Stimulated activated CD8-positive, alpha-beta memory T cell treated with anti-CD3 and anti-CD28 coated beads, Interleukin-2, amount 100 ng/mL, for 1 hour (primary cell): ENCODE data around the gene LNPEP.
"Not testable (repeated sequence)": the region's sequence is repeated elsewhere in the genome, so short reads cannot be mapped to it uniquely, and the experiment has no call there.

ENCODE experiments used
- DNase-seq, 2 donors: peaks; one replicate each; pipeline ENCODE4 v3.0.0-alpha.2; 2020; ENCODE audit warnings: low read depth in 2 of 2

Gene LNPEP

GRCh38 chr5:97062046-97062445 is 126.2 kb downstream of the LNPEP start:
- no peak for DNase-seq

GRCh38 chr5:97063251-97063650 is 127.4 kb downstream of the LNPEP start:
- DNase-seq, result no peak

GRCh38 chr5:97065475-97065874 is 129.6 kb downstream of the LNPEP start:
- no peak for DNase-seq

- no peak for DNase-seq
Observed at GRCh38 chr5:97067296-97067850, 131.5 kb downstream of the LNPEP start.

- DNase-seq, result no peak
Observed at GRCh38 chr5:97070234-97070633, 134.4 kb downstream of the LNPEP start.

- no peak for DNase-seq
Observed at GRCh38 chr5:97071101-97071500, 135.2 kb downstream of the LNPEP start.

GRCh38 chr5:97071993-97072392 is 136.1 kb downstream of the LNPEP start:
- DNase-seq, result no peak

GRCh38 chr5:97072696-97073095 is 136.8 kb downstream of the LNPEP start:
- no peak for DNase-seq

- DNase-seq, result no peak
Observed at GRCh38 chr5:97073420-97073819, 137.5 kb downstream of the LNPEP start.

GRCh38 chr5:97074859-97075489 is 139.1 kb downstream of the LNPEP start:
- no peak for DNase-seq

GRCh38 chr5:97075649-97076048 is 139.8 kb downstream of the LNPEP start:
- no peak for DNase-seq

GRCh38 chr5:97076098-97076497 is 140.2 kb downstream of the LNPEP start:
- no peak for DNase-seq

GRCh38 chr5:97077246-97077645 is 141.4 kb downstream of the LNPEP start:
- no peak for DNase-seq

GRCh38 chr5:97078958-97079743 is 143.3 kb downstream of the LNPEP start:
- DNase-seq, result no peak

GRCh38 chr5:97084782-97085458 is 149.0 kb downstream of the LNPEP start:
- DNase-seq, result not testable (repeated sequence)

- no peak for DNase-seq
Observed at GRCh38 chr5:97085459-97086181, 149.7 kb downstream of the LNPEP start.
